22Rv1 (cell line): ENCODE results near the gene CARS1.

Source experiments
- ZFX ChIP-seq: fragments of 450-650 bp; IDR thresholded peaks from 2 replicates; pipeline ENCODE4 v1.6.1; 2017; ENCODE audit warnings: antibody characterized with exemption, borderline replicate concordance
- TF ChIP-seq, protein P1 (sequence below): fragments of 450-650 bp; IDR thresholded peaks from 2 replicates; pipeline ENCODE4 v1.5.1; 2017; ENCODE audit warnings: mild to moderate bottlenecking

GRCh38 chr11:3055891-3056290, 1.3 kb downstream of the CARS1 start:
- TF ChIP-seq, protein P1, sequence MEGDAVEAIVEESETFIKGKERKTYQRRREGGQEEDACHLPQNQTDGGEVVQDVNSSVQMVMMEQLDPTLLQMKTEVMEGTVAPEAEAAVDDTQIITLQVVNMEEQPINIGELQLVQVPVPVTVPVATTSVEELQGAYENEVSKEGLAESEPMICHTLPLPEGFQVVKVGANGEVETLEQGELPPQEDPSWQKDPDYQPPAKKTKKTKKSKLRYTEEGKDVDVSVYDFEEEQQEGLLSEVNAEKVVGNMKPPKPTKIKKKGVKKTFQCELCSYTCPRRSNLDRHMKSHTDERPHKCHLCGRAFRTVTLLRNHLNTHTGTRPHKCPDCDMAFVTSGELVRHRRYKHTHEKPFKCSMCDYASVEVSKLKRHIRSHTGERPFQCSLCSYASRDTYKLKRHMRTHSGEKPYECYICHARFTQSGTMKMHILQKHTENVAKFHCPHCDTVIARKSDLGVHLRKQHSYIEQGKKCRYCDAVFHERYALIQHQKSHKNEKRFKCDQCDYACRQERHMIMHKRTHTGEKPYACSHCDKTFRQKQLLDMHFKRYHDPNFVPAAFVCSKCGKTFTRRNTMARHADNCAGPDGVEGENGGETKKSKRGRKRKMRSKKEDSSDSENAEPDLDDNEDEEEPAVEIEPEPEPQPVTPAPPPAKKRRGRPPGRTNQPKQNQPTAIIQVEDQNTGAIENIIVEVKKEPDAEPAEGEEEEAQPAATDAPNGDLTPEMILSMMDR, result no peak
- TF ChIP-seq ZFX, result no peak
